ENCODE measurements around the gene FAM135A. TPM values are rescaled to one million over a fixed set of nuclear protein-coding genes. Genes with fewer than 3 reads are reported as not detected.
"Not testable (repeated sequence)": the region's sequence is repeated elsewhere in the genome, so short reads cannot be mapped to it uniquely, and the experiment has no call there.

FAM135A gene
- total RNA-seq, 3 donors from 2014 or later, result 3.0 to 3.5 (median 3.5) TPM

DNA sequence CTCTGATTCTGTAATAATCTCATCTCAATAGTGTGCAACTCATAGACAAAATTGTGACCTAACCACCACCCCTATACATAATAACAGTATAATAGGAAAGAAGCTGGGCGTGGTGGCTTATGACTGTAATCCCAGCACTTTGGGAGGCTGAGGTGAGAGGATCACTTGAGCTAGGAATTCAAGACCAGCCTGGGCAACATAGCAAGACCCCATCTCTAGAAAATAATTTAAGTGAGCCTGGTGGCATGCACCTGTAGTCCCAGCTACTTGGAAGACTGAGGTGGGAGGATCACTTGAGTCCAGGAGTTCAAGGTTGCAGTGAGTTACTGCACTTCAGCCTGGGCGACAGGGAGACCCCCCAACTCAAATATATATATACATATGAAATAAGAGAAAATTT lies 149.1 kb downstream of the FAM135A start:
- not testable (repeated sequence) for H3K36me3 Mint-ChIP-seq (ENCODE audit: insufficient read depth); H3K27me3 Mint-ChIP-seq (ENCODE audit: low read depth); H3K9me3 Mint-ChIP-seq; DNase-seq; H3K4me3 Mint-ChIP-seq; ATAC-seq
- peaks cover 22% of the 10 kb centered on the region for H3K4me1 Mint-ChIP-seq (ENCODE audit: low read depth)

GRCh38 chr6:70563530-70563929 lies 150.2 kb downstream of the FAM135A start:
- Mint-ChIP-seq H3K27me3 (ENCODE audit: low read depth) (no peaks in the 10 kb centered on the region), H3K4me1 (ENCODE audit: low read depth) (peaks cover 16% of the 10 kb centered on the region), H3K9me3 (no peaks in the 10 kb centered on the region), H3K36me3 (ENCODE audit: insufficient read depth) (peaks cover 2% of the 10 kb centered on the region), H3K4me3 (no peak overlapping the region)
- ATAC-seq, result no peak
- DNase-seq, result no peak

- H3K4me1 Mint-ChIP-seq (ENCODE audit: low read depth), result peaks cover 14% of the 10 kb centered on the region
- peaks cover 3% of the 10 kb centered on the region for H3K36me3 Mint-ChIP-seq (ENCODE audit: insufficient read depth)
- ATAC-seq, result peak; percentile 100
Observed at GRCh38 chr6:70566751-70567382, 153.6 kb downstream of the FAM135A start, which contains the start of gene SDHAF4. TSS of gene SDHAF4 (plus strand) at chr6:70566930. CDS start at chr6:70566941, 11 bp downstream.

GRCh38 chr6:70574643-70575042 lies 161.3 kb downstream of the FAM135A start:
- Mint-ChIP-seq H3K36me3 (ENCODE audit: insufficient read depth) (peaks cover 7% of the 10 kb centered on the region), H3K4me3 (no peak overlapping the region), H3K27me3 (ENCODE audit: low read depth) (no peaks in the 10 kb centered on the region), H3K4me1 (ENCODE audit: low read depth) (no peaks in the 10 kb centered on the region), H3K9me3 (no peaks in the 10 kb centered on the region)
- ATAC-seq (no peak), DNase-seq (no peak)

More at GRCh38 chr6:70566751-70567382, 153.6 kb downstream of the FAM135A start, which contains the start of gene SDHAF4:
- H3K9me3 Mint-ChIP-seq, result no peaks in the 10 kb centered on the region
- H3K4me3 Mint-ChIP-seq, result peak within 1 kb of the TSS; percentile 84
- no peaks in the 10 kb centered on the region for H3K27me3 Mint-ChIP-seq (ENCODE audit: low read depth)
- DNase-seq, result peak; percentile 94

GRCh38 chr6:70575899-70576495 lies 162.7 kb downstream of the FAM135A start:
- ATAC-seq, result no peak
- Mint-ChIP-seq H3K4me3 (no peak overlapping the region), H3K27me3 (ENCODE audit: low read depth) (no peaks in the 10 kb centered on the region)

GRCh38 chr6:70586114-70586513 lies 172.8 kb downstream of the FAM135A start:
- Mint-ChIP-seq H3K4me1 (ENCODE audit: low read depth) (no peaks in the 10 kb centered on the region), H3K27me3 (ENCODE audit: low read depth) (no peaks in the 10 kb centered on the region), H3K36me3 (ENCODE audit: insufficient read depth) (peaks cover 30% of the 10 kb centered on the region), H3K4me3 (no peak overlapping the region), H3K9me3 (no peaks in the 10 kb centered on the region)
- no peak for ATAC-seq
- no peak for DNase-seq

More at GRCh38 chr6:70575899-70576495, 162.7 kb downstream of the FAM135A start:
- Mint-ChIP-seq H3K9me3 (no peaks in the 10 kb centered on the region), H3K4me1 (ENCODE audit: low read depth) (no peaks in the 10 kb centered on the region), H3K36me3 (ENCODE audit: insufficient read depth) (peaks cover 9% of the 10 kb centered on the region)
- no peak for DNase-seq

- H3K4me3 Mint-ChIP-seq, result no peak overlapping the region
- H3K4me1 Mint-ChIP-seq (ENCODE audit: low read depth), result no peaks in the 10 kb centered on the region
Observed at GRCh38 chr6:70590400-70590799, 177.1 kb downstream of the FAM135A start.

DNA sequence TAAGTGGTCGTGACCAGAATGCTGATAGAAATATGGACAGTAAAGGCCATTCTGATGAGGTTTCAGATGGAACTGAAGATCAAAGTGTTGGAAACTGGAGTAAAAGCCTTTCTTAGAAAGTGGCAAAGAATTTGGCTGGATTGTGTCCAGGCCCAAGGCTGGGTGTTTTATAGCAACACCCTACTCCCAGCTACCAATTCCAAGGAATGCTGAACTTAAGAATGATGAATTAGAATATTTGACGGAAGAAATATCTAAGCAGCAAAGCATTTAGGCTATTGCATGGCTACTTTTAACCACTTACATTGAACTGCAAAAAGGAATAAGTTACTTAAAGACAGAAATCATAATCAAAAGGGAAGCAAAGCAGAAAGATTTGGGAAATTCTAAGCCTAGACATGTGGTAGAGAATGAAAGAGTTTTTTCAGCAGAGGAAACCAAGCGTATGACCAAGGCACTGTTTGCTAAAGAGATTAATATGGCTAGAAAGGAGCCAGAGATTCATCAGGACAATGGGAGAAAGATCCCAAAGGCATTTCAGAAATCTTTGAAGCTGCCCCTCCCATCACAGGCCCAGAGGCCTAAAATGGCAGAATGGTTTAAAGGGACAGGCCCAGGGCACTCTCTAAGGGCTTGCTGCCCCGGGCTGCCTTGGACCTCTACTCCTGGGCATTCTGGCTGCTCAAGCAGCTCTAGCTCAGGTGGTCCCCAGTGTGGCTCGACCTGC lies 179.2 kb downstream of the FAM135A start:
- DNase-seq (no peak), ATAC-seq (no peak)
- Mint-ChIP-seq H3K4me1 (ENCODE audit: low read depth) (no peaks in the 10 kb centered on the region), H3K27me3 (ENCODE audit: low read depth) (no peaks in the 10 kb centered on the region), H3K4me3 (no peak overlapping the region), H3K9me3 (peaks cover 6% of the 10 kb centered on the region), H3K36me3 (ENCODE audit: insufficient read depth) (peaks cover 3% of the 10 kb centered on the region)

More at GRCh38 chr6:70590400-70590799, 177.1 kb downstream of the FAM135A start:
- Mint-ChIP-seq H3K9me3 (peaks cover 6% of the 10 kb centered on the region), H3K36me3 (ENCODE audit: insufficient read depth) (peaks cover 9% of the 10 kb centered on the region), H3K27me3 (ENCODE audit: low read depth) (no peaks in the 10 kb centered on the region)
- DNase-seq (no peak), ATAC-seq (no peak)

- H3K36me3 Mint-ChIP-seq (ENCODE audit: insufficient read depth), result peaks cover 3% of the 10 kb centered on the region
- DNase-seq (no peak), ATAC-seq (no peak)
- no peaks in the 10 kb centered on the region for H3K4me1 Mint-ChIP-seq (ENCODE audit: low read depth)
- peaks cover 6% of the 10 kb centered on the region for H3K9me3 Mint-ChIP-seq
- H3K4me3 Mint-ChIP-seq, result no peak overlapping the region
- no peaks in the 10 kb centered on the region for H3K27me3 Mint-ChIP-seq (ENCODE audit: low read depth)
Observed at GRCh38 chr6:70593118-70593486, 179.8 kb downstream of the FAM135A start.

DNA sequence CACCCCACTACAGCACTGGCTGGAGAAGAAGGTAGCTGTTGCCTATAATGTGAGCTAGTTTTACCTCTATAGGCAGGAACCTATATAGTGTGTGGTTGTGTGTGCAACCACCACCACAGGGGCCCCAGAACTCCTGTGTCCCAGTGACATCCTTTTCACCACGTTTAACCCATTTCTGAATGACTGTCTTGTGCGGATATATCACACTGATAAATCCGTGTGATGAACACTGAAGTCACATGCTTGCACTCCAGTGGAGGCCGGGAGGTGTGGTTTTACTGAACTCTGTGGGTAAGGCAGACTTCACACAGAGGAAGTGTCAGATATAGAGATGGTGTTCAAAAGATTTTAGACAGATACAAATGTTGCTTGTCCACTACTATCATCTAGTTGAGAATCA lies 185.9 kb downstream of the FAM135A start:
- no peak for DNase-seq
- peaks cover 8% of the 10 kb centered on the region for H3K9me3 Mint-ChIP-seq

DNA sequence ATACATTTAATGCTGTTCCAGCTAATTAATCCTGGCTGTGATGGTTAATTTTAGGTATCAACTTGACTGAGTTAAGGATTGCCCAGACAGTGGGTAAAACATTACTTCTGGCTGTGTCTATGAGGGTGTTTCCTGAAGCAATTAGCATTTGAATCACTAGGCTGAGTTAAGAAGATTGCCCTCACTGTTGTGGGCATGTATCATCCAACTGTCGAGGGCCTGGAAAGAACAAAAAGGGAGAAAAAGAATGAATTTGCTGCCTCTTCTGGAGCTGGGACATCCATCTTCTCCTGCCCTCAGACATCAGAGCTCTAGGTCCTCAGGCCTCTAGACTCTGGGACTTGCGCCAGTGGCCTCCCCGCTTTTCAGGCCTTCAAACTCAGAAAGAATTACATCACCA lies 187.7 kb downstream of the FAM135A start:
- DNase-seq (no peak), ATAC-seq (no peak)
- peaks cover 5% of the 10 kb centered on the region for H3K27me3 Mint-ChIP-seq (ENCODE audit: low read depth)
- H3K9me3 Mint-ChIP-seq, result peaks cover 14% of the 10 kb centered on the region
- peaks cover 8% of the 10 kb centered on the region for H3K36me3 Mint-ChIP-seq (ENCODE audit: insufficient read depth)
- no peak overlapping the region for H3K4me3 Mint-ChIP-seq
- H3K4me1 Mint-ChIP-seq (ENCODE audit: low read depth), result peaks cover 7% of the 10 kb centered on the region

More for the DNA sequence above, 185.9 kb downstream of the FAM135A start:
- Mint-ChIP-seq H3K27me3 (ENCODE audit: low read depth) (peaks cover 5% of the 10 kb centered on the region), H3K36me3 (ENCODE audit: insufficient read depth) (peaks cover 3% of the 10 kb centered on the region), H3K4me3 (no peak overlapping the region), H3K4me1 (ENCODE audit: low read depth) (peaks cover 7% of the 10 kb centered on the region)
- peak in 1 of 2 donors; percentile 18 for ATAC-seq

DNA sequence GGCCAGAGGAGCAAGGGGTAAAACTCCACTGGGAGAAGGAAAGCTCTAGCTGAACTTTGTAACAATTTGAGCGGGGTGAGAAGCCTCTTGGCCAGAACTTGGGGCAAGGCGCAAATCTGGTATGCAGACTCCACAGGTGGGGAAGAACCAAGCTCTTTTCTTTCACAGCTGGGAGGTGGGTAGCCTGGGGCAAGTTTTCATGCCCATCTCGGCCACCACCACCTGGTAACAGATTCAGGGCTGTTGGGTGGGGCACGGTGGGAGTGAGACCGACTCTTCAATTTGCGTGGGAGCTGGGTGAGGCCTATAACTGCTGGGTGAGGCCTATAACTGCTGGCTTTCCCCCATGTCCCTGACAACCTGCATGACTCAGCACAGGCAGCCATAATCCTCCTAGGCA lies 190.9 kb downstream of the FAM135A start:
- H3K4me3 Mint-ChIP-seq, result no peak overlapping the region
- DNase-seq (no peak), ATAC-seq (no peak)
- H3K4me1 Mint-ChIP-seq (ENCODE audit: low read depth), result peaks cover 8% of the 10 kb centered on the region
- H3K27me3 Mint-ChIP-seq (ENCODE audit: low read depth), result peaks cover 6% of the 10 kb centered on the region
- H3K9me3 Mint-ChIP-seq, result peaks cover 17% of the 10 kb centered on the region
- peaks cover 10% of the 10 kb centered on the region for H3K36me3 Mint-ChIP-seq (ENCODE audit: insufficient read depth)

GRCh38 chr6:70607371-70607770 lies 194.1 kb downstream of the FAM135A start:
- H3K4me1 Mint-ChIP-seq (ENCODE audit: low read depth); H3K36me3 Mint-ChIP-seq (ENCODE audit: insufficient read depth); DNase-seq; H3K4me3 Mint-ChIP-seq; ATAC-seq; H3K27me3 Mint-ChIP-seq (ENCODE audit: low read depth): not testable (repeated sequence)
- H3K9me3 Mint-ChIP-seq, result peaks cover 17% of the 10 kb centered on the region

- not testable (repeated sequence) for H3K4me1 Mint-ChIP-seq (ENCODE audit: low read depth); H3K27me3 Mint-ChIP-seq (ENCODE audit: low read depth); H3K4me3 Mint-ChIP-seq; ATAC-seq; H3K36me3 Mint-ChIP-seq (ENCODE audit: insufficient read depth); DNase-seq
- peaks cover 11% of the 10 kb centered on the region for H3K9me3 Mint-ChIP-seq
Observed at GRCh38 chr6:70609181-70609580, 195.9 kb downstream of the FAM135A start.
